H1 (cell line): ENCODE measurements around the gene ACACA. TPM values are rescaled to one million over a fixed set of nuclear protein-coding genes. Genes with fewer than 3 reads are reported as not detected.

Source experiments
- CTCF ChIA-PET: fragments of 300-600 bp; sonication (Branson Sonifier 250); formaldehyde crosslinking; loops from one replicate; lab custom pipeline; 2021; ENCODE audit not compliant: partially characterized antibody; lab: Charles Lee
- POLR2A ChIA-PET: fragments of 300-600 bp; sonication (Branson Sonifier 250); formaldehyde crosslinking; loops from one replicate; lab custom pipeline; 2021; ENCODE audit warnings: inconsistent platforms; ENCODE audit not compliant: partially characterized antibody; lab: Charles Lee
- DNase-seq, 2 experiments: peaks; one replicate each; pipeline versions ENCODE4 v3.0.0 to v3.0.0-alpha.2; 2010 to 2022; ENCODE audit warnings: low spot score in 2 of 2, low read depth in 1 of 2, mixed read lengths in 1 of 2
- FAIRE-seq: peaks from 2 replicates; lab custom pipeline; 2011; peaks lifted over from hg19 to GRCh38; lab: Jason Lieb, UNC
- H2AFZ ChIP-seq: 2 replicates; pipeline ENCODE4 v1.8.1; 2012; ENCODE audit warnings: low read length, inconsistent platforms
- H2AK5ac ChIP-seq: 2 replicates; pipeline ENCODE4 v1.6.1; 2013; ENCODE audit warnings: low read depth, low read length
- H2BK120ac ChIP-seq: replicated peaks from 2 replicates; pipeline ENCODE3; 2013; ENCODE audit warnings: low read depth, low read length, inconsistent platforms
- H2BK12ac ChIP-seq: 2 replicates; pipeline ENCODE4 v1.6.1; 2013; ENCODE audit warnings: low read depth, low read length
- H2BK15ac ChIP-seq: 2 replicates; pipeline ENCODE4 v1.6.1; 2013; ENCODE audit warnings: low read length
- H2BK20ac ChIP-seq: 2 replicates; pipeline ENCODE4 v1.6.1; 2013; ENCODE audit warnings: low read length
- H2BK5ac ChIP-seq: 2 replicates; pipeline ENCODE4 v1.6.1; 2013; ENCODE audit warnings: low read depth, low read length
- H3K14ac ChIP-seq: 2 replicates; pipeline ENCODE4 v1.6.1; 2013; ENCODE audit warnings: inconsistent platforms; ENCODE audit not compliant: insufficient read length
- H3K18ac ChIP-seq: 2 replicates; pipeline ENCODE4 v1.6.1; 2013; ENCODE audit warnings: low read length; ENCODE audit errors: extremely low read depth
- H3K23ac ChIP-seq: 2 replicates; pipeline ENCODE4 v1.6.1; 2013; ENCODE audit warnings: inconsistent platforms; ENCODE audit not compliant: insufficient read length
- H3K23me2 ChIP-seq: 2 replicates; pipeline ENCODE4 v1.6.1; 2013; ENCODE audit warnings: low read depth, low read length
- H3K27ac ChIP-seq: 2 replicates; pipeline ENCODE4 v1.6.1; 2011; ENCODE audit warnings: low read depth, low read length, inconsistent platforms
- H3K27me3 ChIP-seq, 4 experiments: replicated peaks in 1 of 4; 1 replicate in 1 of 4; 2 replicates in 3 of 4; pipeline versions ENCODE4 v1.6.1 to v1.8.1; 2011 to 2013; ENCODE audit warnings: low read length in 3 of 4, mild to moderate bottlenecking in 3 of 4, inconsistent platforms in 2 of 4, mixed read lengths in 2 of 4, moderate library complexity in 1 of 4; ENCODE audit not compliant: control insufficient read depth in 3 of 4, insufficient read depth in 3 of 4; ENCODE audit errors: extremely low read depth in 1 of 4
- H3K36me3 ChIP-seq, 4 experiments: 2 replicates each; pipeline versions ENCODE4 v1.6.1 to v1.8.1; 2011 to 2013; ENCODE audit warnings: mild to moderate bottlenecking in 4 of 4, low read length in 3 of 4, moderate library complexity in 2 of 4, control low read depth in 1 of 4, inconsistent platforms in 1 of 4; ENCODE audit not compliant: insufficient read depth in 4 of 4, control insufficient read depth in 2 of 4
- H3K4ac ChIP-seq: replicated peaks from 2 replicates; pipeline ENCODE3; 2013; ENCODE audit warnings: low read length, low read depth, mixed read lengths, inconsistent platforms; ENCODE audit not compliant: insufficient read length
- H3K4me1 ChIP-seq, 4 experiments: replicated peaks in 1 of 4; 1 replicate in 1 of 4; 2 replicates in 3 of 4; pipeline versions ENCODE4 v1.6.1 to v1.8.1; 2011 to 2013; ENCODE audit warnings: low read length in 3 of 4, inconsistent platforms in 2 of 4, mixed read lengths in 1 of 4; ENCODE audit not compliant: insufficient read depth in 4 of 4, control insufficient read depth in 3 of 4
- H3K4me2 ChIP-seq, 2 experiments: 2 replicates each; pipeline versions ENCODE4 v1.6.1 to v1.8.1; 2011 to 2013; ENCODE audit warnings: low read depth in 2 of 2, low read length in 2 of 2, control low read depth in 1 of 2, inconsistent platforms in 1 of 2, mild to moderate bottlenecking in 1 of 2; ENCODE audit not compliant: insufficient read depth in 1 of 2
- H3K4me3 ChIP-seq, 4 experiments: fragments of 200-600, 300-600 bp in 1 of 4; sonication (generic), shearing (Covaris generic), sonication (Bioruptor Twin) in 1 of 4; 2 replicates each; pipeline versions ENCODE4 v1.5.1 to v1.8.1; 2011 to 2016; ENCODE audit warnings: low read length in 4 of 4, low read depth in 3 of 4, control low read depth in 2 of 4, inconsistent platforms in 2 of 4, mild to moderate bottlenecking in 2 of 4, mixed read lengths in 1 of 4, moderate library complexity in 1 of 4; ENCODE audit not compliant: insufficient read depth in 2 of 4; ENCODE audit errors: extremely low read depth in 1 of 4
- H3K56ac ChIP-seq: replicated peaks from 2 replicates; pipeline ENCODE3; 2013; ENCODE audit warnings: low read depth, mild to moderate bottlenecking, mixed read lengths, low read length, inconsistent platforms; ENCODE audit not compliant: insufficient read length
- H3K79me1 ChIP-seq: 2 replicates; pipeline ENCODE4 v1.6.1; 2013; ENCODE audit warnings: low read depth, low read length, control low read depth
- H3K79me2 ChIP-seq, 2 experiments: 2 replicates each; pipeline versions ENCODE4 v1.6.1 to v1.8.1; 2012 to 2013; ENCODE audit warnings: low read length in 2 of 2, mild to moderate bottlenecking in 2 of 2, inconsistent platforms in 1 of 2; ENCODE audit not compliant: insufficient read depth in 2 of 2, control insufficient read depth in 1 of 2
- H3K9ac ChIP-seq, 4 experiments: replicated peaks in 1 of 4; 1 replicate in 1 of 4; 2 replicates in 3 of 4; pipeline versions ENCODE4 v1.6.1 to v1.8.1; 2011 to 2013; ENCODE audit warnings: low read depth in 3 of 4, low read length in 3 of 4, control low read depth in 2 of 4, mild to moderate bottlenecking in 2 of 4, moderate library complexity in 2 of 4, inconsistent platforms in 1 of 4; ENCODE audit errors: extremely low read depth in 1 of 4
- H3K9me3 ChIP-seq, 2 experiments: 2 replicates each; pipeline versions ENCODE4 v1.6.1 to v1.8.1; 2012 to 2013; ENCODE audit warnings: mild to moderate bottlenecking in 2 of 2, moderate library complexity in 2 of 2, control low read depth in 1 of 2, inconsistent platforms in 1 of 2, low read depth in 1 of 2, low read length in 1 of 2, mixed read lengths in 1 of 2; ENCODE audit not compliant: insufficient read depth in 2 of 2
- H4K20me1 ChIP-seq, 2 experiments: replicated peaks in 1 of 2; 2 replicates each; pipeline versions ENCODE3 to v1.8.1; 2011 to 2013; ENCODE audit warnings: inconsistent platforms in 2 of 2, low read length in 2 of 2, mild to moderate bottlenecking in 1 of 2; ENCODE audit not compliant: insufficient read depth in 2 of 2, control insufficient read depth in 1 of 2
- H4K5ac ChIP-seq: 2 replicates; pipeline ENCODE4 v1.6.1; 2013; ENCODE audit warnings: low read length, low read depth, mixed read lengths, inconsistent platforms; ENCODE audit not compliant: insufficient read length
- H4K8ac ChIP-seq: 2 replicates; pipeline ENCODE4 v1.8.0; 2013; ENCODE audit warnings: mild to moderate bottlenecking, moderate library complexity, low read length, inconsistent platforms; ENCODE audit not compliant: insufficient read depth; ENCODE audit errors: extremely low read depth
- H4K91ac ChIP-seq: replicated peaks from 2 replicates; pipeline ENCODE3; 2013; ENCODE audit warnings: low read length, mixed read lengths, inconsistent platforms; ENCODE audit not compliant: insufficient read length
- CBX8 ChIP-seq: fragments of 300-800, 300-1000 bp; sonication (generic); IDR thresholded peaks from 2 replicates; pipeline ENCODE4 v1.7.1; 2016; ENCODE audit warnings: low read depth, low read length, borderline replicate concordance
- E2F6 ChIP-seq: IDR thresholded peaks from 2 replicates; pipeline ENCODE4 v1.6.1; 2012; ENCODE audit warnings: inconsistent platforms
- EP300 ChIP-seq, 2 experiments: IDR thresholded peaks; 1 replicate in 1 of 2; 2 replicates in 1 of 2; pipeline ENCODE4 v1.6.1; 2011 to 2012; ENCODE audit warnings: low read depth in 2 of 2, low read length in 2 of 2, mild to moderate bottlenecking in 2 of 2, borderline replicate concordance in 1 of 2, inconsistent platforms in 1 of 2, moderate library complexity in 1 of 2
- JUN ChIP-seq: IDR thresholded peaks from 2 replicates; pipeline ENCODE4 v1.6.1; 2011; ENCODE audit warnings: low read depth, mild to moderate bottlenecking, improper control_type of control experiment, low read length
- MAFK ChIP-seq: IDR thresholded peaks from 2 replicates; pipeline ENCODE4 v1.6.1; 2012; ENCODE audit warnings: low read depth, mild to moderate bottlenecking, improper control_type of control experiment, low read length
- RBBP5 ChIP-seq: IDR thresholded peaks from 2 replicates; pipeline ENCODE4 v1.7.1; 2012; ENCODE audit warnings: low read depth, mild to moderate bottlenecking, inconsistent platforms, low read length, moderate library complexity, borderline replicate concordance
- SIX5 ChIP-seq: IDR thresholded peaks from 2 replicates; pipeline ENCODE4 v1.6.1; 2011; ENCODE audit warnings: mild to moderate bottlenecking, low read depth, low read length
- SP4 ChIP-seq: IDR thresholded peaks from 2 replicates; pipeline ENCODE4 v1.6.1; 2012; ENCODE audit warnings: low read length, inconsistent platforms
- SUZ12 ChIP-seq: fragments of 200-600 bp; sonication (generic); IDR thresholded peaks from 2 replicates; pipeline ENCODE4 v1.6.1; 2012; ENCODE audit warnings: mild to moderate bottlenecking, inconsistent platforms, low read length, moderate library complexity, mixed read lengths
- TCF12 ChIP-seq: IDR thresholded peaks from 2 replicates; pipeline ENCODE4 v1.6.1; 2011; ENCODE audit warnings: low read depth, mild to moderate bottlenecking, low read length
- TEAD4 ChIP-seq: IDR thresholded peaks from 2 replicates; pipeline ENCODE4 v1.6.1; 2012; ENCODE audit warnings: low read depth, low read length, inconsistent platforms, mixed read lengths
- WGBS, 2 experiments: shearing (Covaris generic) in 1 of 2; methylation state at CpG; one replicate each; pipeline versions ENCODE4 v1.1.6 to v1.1.7; 2013 to 2015; ENCODE audit warnings: low lambda C conversion rate in 2 of 2, mixed read lengths in 2 of 2, inconsistent platforms in 1 of 2, low coverage in 1 of 2, missing lambda C conversion rate in 1 of 2; ENCODE audit not compliant: insufficient replicate concordance in 2 of 2, insufficient coverage in 1 of 2, insufficient read length in 1 of 2; ENCODE audit errors: extremely low coverage in 1 of 2, missing lambda C conversion rate in 1 of 2; 5-methylcytosine and 5-hydroxymethylcytosine counted together
- polyA plus RNA-seq, 7 experiments: library from polyadenylated mRNA; depleted of rRNA in 3 of 7; stranded (reverse) in 5 of 7; unstranded in 2 of 7; fragments of >200 nt in 5 of 7; fragments of 200-250 nt in 2 of 7; gene quantifications; 1 replicate in 5 of 7; 2 replicates in 1 of 7; 4 replicates in 1 of 7; pipeline versions ENCODE4 v1.2.1 to v1.2.3, GENCODE V29; 2011 to 2013; ENCODE audit warnings: missing spikeins in 2 of 7, mixed read lengths in 2 of 7
- total RNA-seq: library from RNA; stranded (reverse); fragmentation: NEBNext Ultra II Directional; extraction: Animal tissue kit (Norgen Biotek cat#: 25700); gene quantifications from 2 replicates; pipeline ENCODE4 v1.2.1, GENCODE V29; 2021
- TF ChIP-seq, protein P1 (sequence below): IDR thresholded peaks from 2 replicates; pipeline ENCODE4 v1.6.1; 2012; ENCODE audit warnings: inconsistent platforms

ACACA gene
- total and polyA plus RNA-seq, 2 of the 8 experiments (the other 6 are each of a cell fraction or from before 2014, with no cell fraction given) = 74.0 to 160 TPM

DNA sequence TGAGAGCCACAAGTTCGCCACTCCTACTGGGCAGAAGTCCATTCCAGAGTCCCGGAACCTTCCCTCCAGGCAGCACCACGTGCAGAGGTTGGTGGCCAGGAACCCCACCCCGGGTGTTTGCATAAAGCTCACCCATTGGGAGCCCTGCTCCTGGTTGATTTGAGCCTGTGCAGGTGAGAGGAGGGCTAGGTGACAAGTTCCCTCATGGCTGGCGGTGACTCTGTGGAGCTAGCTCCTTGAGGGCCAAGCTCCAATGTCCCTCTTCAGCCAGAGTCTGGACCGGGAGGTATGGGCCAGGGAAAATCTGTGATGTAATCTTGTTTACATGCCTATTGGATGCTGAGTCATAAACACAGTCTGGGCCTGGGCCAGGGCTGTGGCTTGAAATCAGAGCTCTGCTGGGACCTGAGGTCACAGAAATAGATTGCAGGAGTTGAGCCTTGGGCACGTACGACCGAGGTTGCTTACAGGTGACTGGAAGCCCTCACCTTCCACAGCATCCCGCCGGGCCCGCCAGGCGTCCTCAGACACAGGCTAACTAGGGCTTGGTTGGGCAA, 339.0 kb downstream of the ACACA start:
- WGBS, 2 experiments = 69% methylated on average over 13 of the region's 13 CpGs; no CpG with 5 or more reads in 1 of the 2 experiments
- Histone ChIP-seq H2BK120ac (peak overlapping the region; percentile 96), H3K4ac (peak overlapping the region; percentile 82), H3K9ac (no peak overlapping the region), H3K23ac (no peak overlapping the region), H3K4me1 (peaks cover 21 to 44% (median 37%) of the 10 kb centered on the region in 4 experiments), H3K79me2 (no peaks in the 10 kb centered on the region), H2AFZ (0 out of 2 replicates have a peak overlapping the region, but pooled peaks have one; percentile 16), H3K36me3 (no peaks in the 10 kb centered on the region), H3K18ac (peak overlapping the region; percentile 84), H3K27ac (no peak overlapping the region), H4K5ac (peak overlapping the region; percentile 73), H2BK15ac (peak overlapping the region; percentile 53; the same call in 1 of the 2 replicates), H4K91ac (peak overlapping the region; percentile 92), H3K14ac (no peak overlapping the region), H3K27me3 (no peaks in the 10 kb centered on the region; a peak in 1 of 7 replicates), H4K8ac (no peak overlapping the region), H3K56ac (peak overlapping the region; percentile 17), H3K9me3 (no peaks in the 10 kb centered on the region), H2BK5ac (peak overlapping the region; percentile 86; the same call in 1 of the 2 replicates), H2BK12ac (peak overlapping the region; percentile 76), H3K23me2 (no peaks in the 10 kb centered on the region; the same call in 1 of the 2 replicates), H3K79me1 (no peaks in the 10 kb centered on the region), H3K4me2 (no peak overlapping the region; a peak in 1 of 4 replicates), H2AK5ac (no peak overlapping the region), H4K20me1 (no peaks in the 10 kb centered on the region), H3K4me3 (no peak overlapping the region), H2BK20ac (peak overlapping the region; percentile 91)
- FAIRE-seq (no peak), DNase-seq (no peak)
- CTCF ChIA-PET = interaction anchor here (0.7 to 2.1 kb wide), 14 partner anchors 13 to 465 kb away, joined by 3 to 14 read pairs (median 4); no protein-coding TSS in a partner anchor
- POLR2A ChIA-PET = interaction anchor here (0.8 to 1.6 kb wide), 3 partner anchors 14 to 39 kb away, joined by 3 to 4 read pairs (median 3); no protein-coding TSS in a partner anchor
- TF ChIP-seq JUN (no peak), EP300 (IDR thresholded peaks at IDR 0.05; ENCODE audit: borderline replicate concordance in 1 of 2, low read depth in 2 of 2, low read length in 2 of 2) (no peak), E2F6 (peak; percentile 41; the same call in 1 of the 2 replicates), MAFK (0 out of 2 replicates have a peak, but pooled peaks have one; percentile 19), SIX5 (no peak), RBBP5 (no peak), SUZ12 (no peak), CBX8 (no peak), SP4 (no peak), TCF12 (no peak), TEAD4 (no peak)
- TF ChIP-seq, protein P1, sequence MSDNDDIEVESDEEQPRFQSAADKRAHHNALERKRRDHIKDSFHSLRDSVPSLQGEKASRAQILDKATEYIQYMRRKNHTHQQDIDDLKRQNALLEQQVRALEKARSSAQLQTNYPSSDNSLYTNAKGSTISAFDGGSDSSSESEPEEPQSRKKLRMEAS = 0 out of 2 replicates have a peak, but pooled peaks have one; percentile 24
